Tibial nerve (tissue), 4 donors: ENCODE data around the gene ZNF827.

Experiments used
- CTCF ChIP-seq, 5 experiments: fragments of 200-600 bp in 3 of 5; fragments of 450-650 bp in 2 of 5; sonication (generic) in 3 of 5; IDR thresholded peaks; one replicate each; pipeline ENCODE4 v1.5.1; 2016 to 2019; ENCODE audit warnings: antibody characterized with exemption in 5 of 5, mild to moderate bottlenecking in 3 of 5, moderate library complexity in 2 of 5
- EP300 ChIP-seq, 2 donors: sonication (generic); formaldehyde crosslinking; IDR thresholded peaks; one replicate each; pipeline ENCODE4 v1.6.1; 2017; ENCODE audit warnings: antibody characterized with exemption in 2 of 2, mild to moderate bottlenecking in 1 of 2
- POLR2A ChIP-seq, 2 donors: fragments of 450-650 bp; IDR thresholded peaks; one replicate each; pipeline ENCODE4 v1.6.1; 2017; ENCODE audit warnings: antibody characterized with exemption in 2 of 2, mild to moderate bottlenecking in 2 of 2, moderate library complexity in 2 of 2

- TF ChIP-seq POLR2A (IDR thresholded peaks at IDR 0.05) (no peak), CTCF (IDR thresholded peaks at IDR 0.05) (no peak), EP300 (IDR thresholded peaks at IDR 0.05) (no peak)
Observed at GRCh38 chr4:145716661-145717200, 221.9 kb downstream of the ZNF827 start.
